Measurements from ENCODE around the gene TRAPPC10.

- TF ChIP-seq, protein P1, sequence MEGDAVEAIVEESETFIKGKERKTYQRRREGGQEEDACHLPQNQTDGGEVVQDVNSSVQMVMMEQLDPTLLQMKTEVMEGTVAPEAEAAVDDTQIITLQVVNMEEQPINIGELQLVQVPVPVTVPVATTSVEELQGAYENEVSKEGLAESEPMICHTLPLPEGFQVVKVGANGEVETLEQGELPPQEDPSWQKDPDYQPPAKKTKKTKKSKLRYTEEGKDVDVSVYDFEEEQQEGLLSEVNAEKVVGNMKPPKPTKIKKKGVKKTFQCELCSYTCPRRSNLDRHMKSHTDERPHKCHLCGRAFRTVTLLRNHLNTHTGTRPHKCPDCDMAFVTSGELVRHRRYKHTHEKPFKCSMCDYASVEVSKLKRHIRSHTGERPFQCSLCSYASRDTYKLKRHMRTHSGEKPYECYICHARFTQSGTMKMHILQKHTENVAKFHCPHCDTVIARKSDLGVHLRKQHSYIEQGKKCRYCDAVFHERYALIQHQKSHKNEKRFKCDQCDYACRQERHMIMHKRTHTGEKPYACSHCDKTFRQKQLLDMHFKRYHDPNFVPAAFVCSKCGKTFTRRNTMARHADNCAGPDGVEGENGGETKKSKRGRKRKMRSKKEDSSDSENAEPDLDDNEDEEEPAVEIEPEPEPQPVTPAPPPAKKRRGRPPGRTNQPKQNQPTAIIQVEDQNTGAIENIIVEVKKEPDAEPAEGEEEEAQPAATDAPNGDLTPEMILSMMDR (IDR thresholded peaks at IDR 0.05; ENCODE audit: low read depth, low read length), result no peak
- TF ChIP-seq EZH2phosphoT487 (IDR thresholded peaks at IDR 0.05; ENCODE audit: low read depth), result no peak
Observed at GRCh38 chr21:44049606-44050005, 37.5 kb downstream of the TRAPPC10 start.

Measured in OCI-LY3 (cell line).